H9 (cell line): ENCODE measurements around the gene UBASH3A. TPM values are rescaled to one million over a fixed set of nuclear protein-coding genes. Genes with fewer than 3 reads are reported as not detected.

Experiments used
- DNase-seq: peaks from one replicate; pipeline ENCODE4 v3.0.0-alpha.2; 2017
- H2AFZ ChIP-seq: one replicate; pipeline ENCODE4 v1.6.1; 2013; ENCODE audit warnings: mild to moderate bottlenecking, low read length, control low read depth, moderate library complexity
- H2AK5ac ChIP-seq: 2 replicates; pipeline ENCODE4 v1.6.1; 2013; ENCODE audit warnings: low read length, control low read depth, mixed read lengths; ENCODE audit not compliant: insufficient read length
- H2BK120ac ChIP-seq: one replicate; pipeline ENCODE4 v1.6.1; 2013; ENCODE audit warnings: low read depth, mild to moderate bottlenecking, low read length, control low read depth, inconsistent platforms; ENCODE audit not compliant: poor library complexity, severe bottlenecking
- H2BK12ac ChIP-seq: 2 replicates; pipeline ENCODE4 v1.6.1; 2013; ENCODE audit warnings: low read length, control low read depth, mixed read lengths, low read depth; ENCODE audit not compliant: insufficient read length
- H2BK15ac ChIP-seq: 2 replicates; pipeline ENCODE4 v1.6.1; 2013; ENCODE audit warnings: low read depth, low read length, control low read depth
- H2BK20ac ChIP-seq: one replicate; pipeline ENCODE4 v1.6.1; 2013; ENCODE audit warnings: low read depth, mild to moderate bottlenecking, low read length, control low read depth, inconsistent platforms; ENCODE audit not compliant: poor library complexity, severe bottlenecking
- H2BK5ac ChIP-seq: 2 replicates; pipeline ENCODE4 v1.6.1; 2013; ENCODE audit warnings: low read length, control low read depth, mixed read lengths; ENCODE audit not compliant: insufficient read length
- H3K14ac ChIP-seq: 2 replicates; pipeline ENCODE4 v1.6.1; 2013; ENCODE audit warnings: low read length, control low read depth; ENCODE audit not compliant: insufficient read depth
- H3K18ac ChIP-seq: 2 replicates; pipeline ENCODE4 v1.6.1; 2013; ENCODE audit warnings: low read depth, mild to moderate bottlenecking, mixed read lengths, low read length, control low read depth; ENCODE audit not compliant: insufficient read length
- H3K23ac ChIP-seq: 2 replicates; pipeline ENCODE4 v1.6.1; 2013; ENCODE audit warnings: low read length, control low read depth, mixed read lengths, low read depth; ENCODE audit not compliant: insufficient read length
- H3K23me2 ChIP-seq: 2 replicates; pipeline ENCODE4 v1.6.1; 2013; ENCODE audit warnings: low read depth, mild to moderate bottlenecking, mixed read lengths, low read length, control low read depth; ENCODE audit not compliant: insufficient read length, poor library complexity, severe bottlenecking
- H3K27ac ChIP-seq: 2 replicates; pipeline ENCODE4 v1.5.1; 2013; ENCODE audit warnings: low read length, control low read depth, mixed read lengths, low read depth; ENCODE audit not compliant: insufficient read length
- H3K27me3 ChIP-seq: 2 replicates; pipeline ENCODE4 v1.6.1; 2013; ENCODE audit warnings: low read length, control low read depth, inconsistent platforms; ENCODE audit not compliant: insufficient read depth
- H3K4ac ChIP-seq: 2 replicates; pipeline ENCODE4 v1.6.1; 2013; ENCODE audit warnings: low read depth, mild to moderate bottlenecking, control low read depth, inconsistent platforms, low read length, moderate library complexity
- H3K4me1 ChIP-seq: 2 replicates; pipeline ENCODE4 v1.6.1; 2013; ENCODE audit warnings: low read length, control low read depth, inconsistent platforms; ENCODE audit not compliant: insufficient read depth
- H3K4me2 ChIP-seq: 2 replicates; pipeline ENCODE4 v1.6.1; 2013; ENCODE audit warnings: low read length, control low read depth, mixed read lengths; ENCODE audit not compliant: insufficient read length, insufficient read depth
- H3K56ac ChIP-seq: 2 replicates; pipeline ENCODE4 v1.6.1; 2013; ENCODE audit warnings: low read depth, mild to moderate bottlenecking, mixed read lengths, low read length, control low read depth; ENCODE audit not compliant: insufficient read length
- H3K79me1 ChIP-seq: 2 replicates; pipeline ENCODE4 v1.6.1; 2013; ENCODE audit warnings: low read depth, mild to moderate bottlenecking, moderate library complexity, low read length, control low read depth, inconsistent platforms; ENCODE audit not compliant: insufficient read depth, poor library complexity, severe bottlenecking
- H3K79me2 ChIP-seq: 2 replicates; pipeline ENCODE4 v1.6.1; 2013; ENCODE audit warnings: low read length, control low read depth, inconsistent platforms; ENCODE audit not compliant: insufficient read depth
- H3K9ac ChIP-seq: 2 replicates; pipeline ENCODE4 v1.6.1; 2013; ENCODE audit warnings: low read length, control low read depth, mixed read lengths; ENCODE audit not compliant: insufficient read length; ENCODE audit errors: extremely low read depth
- H3K9me3 ChIP-seq: one replicate; pipeline ENCODE4 v1.6.1; 2013; ENCODE audit warnings: low read depth, low read length, inconsistent platforms; ENCODE audit not compliant: control insufficient read depth
- H3T11ph ChIP-seq: one replicate; pipeline ENCODE4 v1.6.1; 2013; ENCODE audit warnings: mild to moderate bottlenecking, low read length, control low read depth, inconsistent platforms
- H4K20me1 ChIP-seq: one replicate; pipeline ENCODE4 v1.6.1; 2013; ENCODE audit not compliant: control insufficient read depth, insufficient read length, insufficient read depth
- H4K5ac ChIP-seq: 2 replicates; pipeline ENCODE4 v1.6.1; 2013; ENCODE audit warnings: low read depth, mild to moderate bottlenecking, mixed read lengths, low read length, control low read depth; ENCODE audit not compliant: insufficient read length
- H4K8ac ChIP-seq: replicated peaks from 2 replicates; pipeline ENCODE4 v1.6.1; 2013; ENCODE audit warnings: low read length, control low read depth, mixed read lengths, low read depth; ENCODE audit not compliant: insufficient read length
- H4K91ac ChIP-seq: 2 replicates; pipeline ENCODE4 v1.6.1; 2013; ENCODE audit warnings: low read depth, mild to moderate bottlenecking, moderate library complexity, mixed read lengths, low read length, control low read depth; ENCODE audit not compliant: insufficient read length
- H3K27ac Mint-ChIP-seq, 3 experiments: 2 replicates in 2 of 3; 3 replicates in 1 of 3; pipeline ENCODE4 v1.8.0; 2020 to 2021; ENCODE audit warnings: mixed read lengths in 3 of 3, mild to moderate bottlenecking in 1 of 3, moderate library complexity in 1 of 3
- H3K27me3 Mint-ChIP-seq: 2 replicates; pipeline ENCODE4 v1.8.0; 2021; ENCODE audit warnings: low read depth, mild to moderate bottlenecking, moderate library complexity, mixed read lengths
- H3K36me3 Mint-ChIP-seq, 3 experiments: 2 replicates in 2 of 3; 3 replicates in 1 of 3; pipeline ENCODE4 v1.8.0; 2020 to 2021; ENCODE audit warnings: low read depth in 3 of 3, mixed read lengths in 3 of 3; ENCODE audit not compliant: insufficient read depth in 1 of 3
- H3K4me1 Mint-ChIP-seq, 2 experiments: 2 replicates each; pipeline ENCODE4 v1.8.0; 2020; ENCODE audit warnings: mixed read lengths in 2 of 2
- H3K4me3 Mint-ChIP-seq, 2 experiments: 2 replicates in 1 of 2; 3 replicates in 1 of 2; pipeline ENCODE4 v1.8.0; 2020 to 2021; ENCODE audit warnings: mild to moderate bottlenecking in 2 of 2, mixed read lengths in 2 of 2, moderate library complexity in 1 of 2
- H3K9me3 Mint-ChIP-seq, 2 experiments: 2 replicates in 1 of 2; 3 replicates in 1 of 2; pipeline ENCODE4 v1.8.0; 2020; ENCODE audit warnings: mild to moderate bottlenecking in 2 of 2, mixed read lengths in 2 of 2, moderate library complexity in 1 of 2
- WGBS: extraction: QIAGEN DNeasy Blood & Tissue Kit; methylation state at CpG from one replicate; pipeline ENCODE4 v1.1.7; 2013; ENCODE audit warnings: missing lambda C conversion rate, low lambda C conversion rate, mixed read lengths; ENCODE audit not compliant: insufficient read length; ENCODE audit errors: extremely low coverage; 5-methylcytosine and 5-hydroxymethylcytosine counted together
- total RNA-seq: library from RNA; stranded (reverse); gene quantifications from 2 replicates; pipeline ENCODE4 v1.2.1, GENCODE V29; 2021
- TF ChIP-seq, protein P1 (sequence below): fragments of 200-600 bp; sonication (generic); conservative IDR thresholded peaks from 3 replicates; pipeline ENCODE4 v1.8.0; 2021; ENCODE audit warnings: antibody characterized with exemption, mild to moderate bottlenecking

Gene UBASH3A
- total RNA-seq, 1 experiment from 2014 or later, result not detected

DNA sequence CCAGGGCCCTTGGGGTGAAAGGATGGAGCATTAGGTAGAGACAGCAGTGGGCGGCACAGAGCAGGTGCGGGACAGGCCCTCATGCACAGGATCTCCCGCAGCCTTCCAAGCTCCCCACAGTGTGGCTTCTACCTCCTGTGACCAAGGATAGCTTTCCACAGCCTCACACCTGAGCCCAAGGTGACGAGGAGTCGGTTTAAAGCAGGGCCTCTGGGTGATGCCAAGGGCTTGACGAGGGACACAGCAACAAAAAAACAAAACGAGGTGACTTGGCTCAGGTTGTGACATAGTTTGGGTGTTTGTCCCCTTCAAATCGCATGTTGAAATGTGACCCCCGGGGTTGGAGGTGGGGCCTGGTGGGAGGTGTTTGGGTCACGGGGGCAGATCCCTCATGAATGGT, 77.0 kb downstream of the UBASH3A start:
- Histone ChIP-seq H3K18ac (no peak overlapping the region), H4K20me1 (no peaks in the 10 kb centered on the region), H3K23ac (no peak overlapping the region), H2BK20ac (no peak overlapping the region), H2BK120ac (no peak overlapping the region), H3K56ac (no peak overlapping the region), H3K4me2 (no peak overlapping the region), H3K79me1 (no peaks in the 10 kb centered on the region), H3K14ac (no peak overlapping the region), H3K27ac (no peak overlapping the region), H2BK15ac (no peak overlapping the region), H4K8ac (no peak overlapping the region), H3K23me2 (no peaks in the 10 kb centered on the region), H3T11ph (no peak overlapping the region), H3K9me3 (no peaks in the 10 kb centered on the region), H3K27me3 (no peaks in the 10 kb centered on the region), H3K79me2 (no peaks in the 10 kb centered on the region), H2AK5ac (no peak overlapping the region), H4K5ac (no peak overlapping the region), H2BK12ac (no peak overlapping the region), H3K4ac (no peak overlapping the region), H3K9ac (no peak overlapping the region), H2AFZ (no peak overlapping the region), H3K4me1 (no peaks in the 10 kb centered on the region), H4K91ac (no peak overlapping the region), H2BK5ac (no peak overlapping the region)
- H3K9me3 Mint-ChIP-seq, result no peaks in the 10 kb centered on the region
- no CpG with 5 or more reads among the region's 10 CpGs for WGBS
- TF ChIP-seq, protein P1, sequence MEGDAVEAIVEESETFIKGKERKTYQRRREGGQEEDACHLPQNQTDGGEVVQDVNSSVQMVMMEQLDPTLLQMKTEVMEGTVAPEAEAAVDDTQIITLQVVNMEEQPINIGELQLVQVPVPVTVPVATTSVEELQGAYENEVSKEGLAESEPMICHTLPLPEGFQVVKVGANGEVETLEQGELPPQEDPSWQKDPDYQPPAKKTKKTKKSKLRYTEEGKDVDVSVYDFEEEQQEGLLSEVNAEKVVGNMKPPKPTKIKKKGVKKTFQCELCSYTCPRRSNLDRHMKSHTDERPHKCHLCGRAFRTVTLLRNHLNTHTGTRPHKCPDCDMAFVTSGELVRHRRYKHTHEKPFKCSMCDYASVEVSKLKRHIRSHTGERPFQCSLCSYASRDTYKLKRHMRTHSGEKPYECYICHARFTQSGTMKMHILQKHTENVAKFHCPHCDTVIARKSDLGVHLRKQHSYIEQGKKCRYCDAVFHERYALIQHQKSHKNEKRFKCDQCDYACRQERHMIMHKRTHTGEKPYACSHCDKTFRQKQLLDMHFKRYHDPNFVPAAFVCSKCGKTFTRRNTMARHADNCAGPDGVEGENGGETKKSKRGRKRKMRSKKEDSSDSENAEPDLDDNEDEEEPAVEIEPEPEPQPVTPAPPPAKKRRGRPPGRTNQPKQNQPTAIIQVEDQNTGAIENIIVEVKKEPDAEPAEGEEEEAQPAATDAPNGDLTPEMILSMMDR, result no peak
- no peak overlapping the region for H3K27ac Mint-ChIP-seq
- H3K4me3 Mint-ChIP-seq, result no peak overlapping the region
- DNase-seq, result no peak
- H3K36me3 Mint-ChIP-seq, result no peaks in the 10 kb centered on the region
- H3K4me1 Mint-ChIP-seq, result peaks cover 5 to 6% of the 10 kb centered on the region in 2 experiments; a peak in 2 of 4 replicates
- H3K27me3 Mint-ChIP-seq, result peaks cover 5% of the 10 kb centered on the region; the same call in 1 of the 2 replicates
